H9 (cell line): ENCODE measurements around the gene NEURL1B. TPM values are rescaled to one million over a fixed set of nuclear protein-coding genes. Genes with fewer than 3 reads are reported as not detected.

Experiments
- DNase-seq: peaks from one replicate; pipeline ENCODE4 v3.0.0-alpha.2; 2017
- H2AFZ ChIP-seq: one replicate; pipeline ENCODE4 v1.6.1; 2013; ENCODE audit warnings: mild to moderate bottlenecking, low read length, control low read depth, moderate library complexity
- H2AK5ac ChIP-seq: 2 replicates; pipeline ENCODE4 v1.6.1; 2013; ENCODE audit warnings: low read length, control low read depth, mixed read lengths; ENCODE audit not compliant: insufficient read length
- H2BK120ac ChIP-seq: one replicate; pipeline ENCODE4 v1.6.1; 2013; ENCODE audit warnings: low read depth, mild to moderate bottlenecking, low read length, control low read depth, inconsistent platforms; ENCODE audit not compliant: poor library complexity, severe bottlenecking
- H2BK12ac ChIP-seq: 2 replicates; pipeline ENCODE4 v1.6.1; 2013; ENCODE audit warnings: low read length, control low read depth, mixed read lengths, low read depth; ENCODE audit not compliant: insufficient read length
- H2BK15ac ChIP-seq: 2 replicates; pipeline ENCODE4 v1.6.1; 2013; ENCODE audit warnings: low read depth, low read length, control low read depth
- H2BK20ac ChIP-seq: one replicate; pipeline ENCODE4 v1.6.1; 2013; ENCODE audit warnings: low read depth, mild to moderate bottlenecking, low read length, control low read depth, inconsistent platforms; ENCODE audit not compliant: poor library complexity, severe bottlenecking
- H2BK5ac ChIP-seq: 2 replicates; pipeline ENCODE4 v1.6.1; 2013; ENCODE audit warnings: low read length, control low read depth, mixed read lengths; ENCODE audit not compliant: insufficient read length
- H3K14ac ChIP-seq: 2 replicates; pipeline ENCODE4 v1.6.1; 2013; ENCODE audit warnings: low read length, control low read depth; ENCODE audit not compliant: insufficient read depth
- H3K18ac ChIP-seq: 2 replicates; pipeline ENCODE4 v1.6.1; 2013; ENCODE audit warnings: low read depth, mild to moderate bottlenecking, mixed read lengths, low read length, control low read depth; ENCODE audit not compliant: insufficient read length
- H3K23ac ChIP-seq: 2 replicates; pipeline ENCODE4 v1.6.1; 2013; ENCODE audit warnings: low read length, control low read depth, mixed read lengths, low read depth; ENCODE audit not compliant: insufficient read length
- H3K23me2 ChIP-seq: 2 replicates; pipeline ENCODE4 v1.6.1; 2013; ENCODE audit warnings: low read depth, mild to moderate bottlenecking, mixed read lengths, low read length, control low read depth; ENCODE audit not compliant: insufficient read length, poor library complexity, severe bottlenecking
- H3K27ac ChIP-seq: 2 replicates; pipeline ENCODE4 v1.5.1; 2013; ENCODE audit warnings: low read length, control low read depth, mixed read lengths, low read depth; ENCODE audit not compliant: insufficient read length
- H3K27me3 ChIP-seq: 2 replicates; pipeline ENCODE4 v1.6.1; 2013; ENCODE audit warnings: low read length, control low read depth, inconsistent platforms; ENCODE audit not compliant: insufficient read depth
- H3K4ac ChIP-seq: 2 replicates; pipeline ENCODE4 v1.6.1; 2013; ENCODE audit warnings: low read depth, mild to moderate bottlenecking, control low read depth, inconsistent platforms, low read length, moderate library complexity
- H3K4me1 ChIP-seq: 2 replicates; pipeline ENCODE4 v1.6.1; 2013; ENCODE audit warnings: low read length, control low read depth, inconsistent platforms; ENCODE audit not compliant: insufficient read depth
- H3K4me2 ChIP-seq: 2 replicates; pipeline ENCODE4 v1.6.1; 2013; ENCODE audit warnings: low read length, control low read depth, mixed read lengths; ENCODE audit not compliant: insufficient read length, insufficient read depth
- H3K56ac ChIP-seq: 2 replicates; pipeline ENCODE4 v1.6.1; 2013; ENCODE audit warnings: low read depth, mild to moderate bottlenecking, mixed read lengths, low read length, control low read depth; ENCODE audit not compliant: insufficient read length
- H3K79me1 ChIP-seq: 2 replicates; pipeline ENCODE4 v1.6.1; 2013; ENCODE audit warnings: low read depth, mild to moderate bottlenecking, moderate library complexity, low read length, control low read depth, inconsistent platforms; ENCODE audit not compliant: insufficient read depth, poor library complexity, severe bottlenecking
- H3K79me2 ChIP-seq: 2 replicates; pipeline ENCODE4 v1.6.1; 2013; ENCODE audit warnings: low read length, control low read depth, inconsistent platforms; ENCODE audit not compliant: insufficient read depth
- H3K9ac ChIP-seq: 2 replicates; pipeline ENCODE4 v1.6.1; 2013; ENCODE audit warnings: low read length, control low read depth, mixed read lengths; ENCODE audit not compliant: insufficient read length; ENCODE audit errors: extremely low read depth
- H3K9me3 ChIP-seq: one replicate; pipeline ENCODE4 v1.6.1; 2013; ENCODE audit warnings: low read depth, low read length, inconsistent platforms; ENCODE audit not compliant: control insufficient read depth
- H3T11ph ChIP-seq: one replicate; pipeline ENCODE4 v1.6.1; 2013; ENCODE audit warnings: mild to moderate bottlenecking, low read length, control low read depth, inconsistent platforms
- H4K20me1 ChIP-seq: one replicate; pipeline ENCODE4 v1.6.1; 2013; ENCODE audit not compliant: control insufficient read depth, insufficient read length, insufficient read depth
- H4K5ac ChIP-seq: 2 replicates; pipeline ENCODE4 v1.6.1; 2013; ENCODE audit warnings: low read depth, mild to moderate bottlenecking, mixed read lengths, low read length, control low read depth; ENCODE audit not compliant: insufficient read length
- H4K8ac ChIP-seq: replicated peaks from 2 replicates; pipeline ENCODE4 v1.6.1; 2013; ENCODE audit warnings: low read length, control low read depth, mixed read lengths, low read depth; ENCODE audit not compliant: insufficient read length
- H4K91ac ChIP-seq: 2 replicates; pipeline ENCODE4 v1.6.1; 2013; ENCODE audit warnings: low read depth, mild to moderate bottlenecking, moderate library complexity, mixed read lengths, low read length, control low read depth; ENCODE audit not compliant: insufficient read length
- H3K27ac Mint-ChIP-seq, 3 experiments: 2 replicates in 2 of 3; 3 replicates in 1 of 3; pipeline ENCODE4 v1.8.0; 2020 to 2021; ENCODE audit warnings: mixed read lengths in 3 of 3, mild to moderate bottlenecking in 1 of 3, moderate library complexity in 1 of 3
- H3K27me3 Mint-ChIP-seq: 2 replicates; pipeline ENCODE4 v1.8.0; 2021; ENCODE audit warnings: low read depth, mild to moderate bottlenecking, moderate library complexity, mixed read lengths
- H3K36me3 Mint-ChIP-seq, 3 experiments: 2 replicates in 2 of 3; 3 replicates in 1 of 3; pipeline ENCODE4 v1.8.0; 2020 to 2021; ENCODE audit warnings: low read depth in 3 of 3, mixed read lengths in 3 of 3; ENCODE audit not compliant: insufficient read depth in 1 of 3
- H3K4me1 Mint-ChIP-seq, 2 experiments: 2 replicates each; pipeline ENCODE4 v1.8.0; 2020; ENCODE audit warnings: mixed read lengths in 2 of 2
- H3K4me3 Mint-ChIP-seq, 2 experiments: 2 replicates in 1 of 2; 3 replicates in 1 of 2; pipeline ENCODE4 v1.8.0; 2020 to 2021; ENCODE audit warnings: mild to moderate bottlenecking in 2 of 2, mixed read lengths in 2 of 2, moderate library complexity in 1 of 2
- H3K9me3 Mint-ChIP-seq, 2 experiments: 2 replicates in 1 of 2; 3 replicates in 1 of 2; pipeline ENCODE4 v1.8.0; 2020; ENCODE audit warnings: mild to moderate bottlenecking in 2 of 2, mixed read lengths in 2 of 2, moderate library complexity in 1 of 2
- CTCF ChIP-seq: fragments of 200-600 bp; sonication (generic); conservative IDR thresholded peaks from 3 replicates; pipeline ENCODE4 v1.8.0; 2021; ENCODE audit warnings: antibody characterized with exemption, mild to moderate bottlenecking
- WGBS: extraction: QIAGEN DNeasy Blood & Tissue Kit; methylation state at CpG from one replicate; pipeline ENCODE4 v1.1.7; 2013; ENCODE audit warnings: missing lambda C conversion rate, low lambda C conversion rate, mixed read lengths; ENCODE audit not compliant: insufficient read length; ENCODE audit errors: extremely low coverage; 5-methylcytosine and 5-hydroxymethylcytosine counted together
- total RNA-seq: library from RNA; stranded (reverse); gene quantifications from 2 replicates; pipeline ENCODE4 v1.2.1, GENCODE V29; 2021

Gene NEURL1B
- total RNA-seq, 1 experiment from 2014 or later = 3.6 TPM

DNA sequence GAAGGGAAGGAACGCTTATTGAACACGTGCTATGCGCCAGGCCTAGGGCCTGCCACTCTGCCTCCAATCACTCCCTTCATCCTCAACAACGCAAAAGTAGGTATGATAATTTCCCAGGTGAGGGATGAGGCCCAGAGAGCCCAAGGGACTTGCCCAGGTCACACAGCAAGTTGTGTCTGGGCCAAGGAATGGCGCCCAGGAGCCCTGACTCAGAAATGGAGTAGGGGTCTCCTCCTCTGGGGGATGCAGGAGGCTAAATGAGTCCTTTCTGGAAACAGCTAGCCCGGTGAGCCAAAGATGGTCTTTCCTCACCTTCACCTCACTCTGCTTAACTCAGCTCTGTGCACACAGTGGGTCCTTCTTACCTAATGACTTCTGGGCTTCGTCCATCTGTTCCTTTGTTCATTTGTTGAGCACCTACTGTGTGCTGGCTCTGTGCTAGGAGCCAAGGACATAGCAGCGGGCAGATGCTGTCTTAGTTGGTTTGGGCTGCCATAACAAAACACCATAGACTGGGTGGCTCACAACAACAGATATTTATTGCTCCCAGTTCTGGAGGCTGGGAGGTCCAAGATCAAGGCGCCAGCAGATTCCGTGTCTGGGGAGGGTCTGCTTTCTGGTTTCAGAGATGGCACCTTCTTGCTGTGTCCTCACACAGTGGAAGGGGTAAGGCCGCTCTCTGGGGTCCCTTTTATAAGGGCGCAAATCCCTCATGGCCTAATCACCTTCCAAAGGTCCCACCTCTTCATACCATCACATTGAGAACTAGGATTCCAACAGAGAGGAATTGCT, 22.3 kb upstream of the NEURL1B start:
- Histone ChIP-seq H2BK5ac (no peak overlapping the region), H3K27ac (no peak overlapping the region), H3K18ac (no peak overlapping the region), H3K23ac (no peak overlapping the region), H3K56ac (no peak overlapping the region), H3K4me1 (no peaks in the 10 kb centered on the region), H3T11ph (no peak overlapping the region), H2BK120ac (no peak overlapping the region), H3K27me3 (no peaks in the 10 kb centered on the region), H2AK5ac (no peak overlapping the region), H4K8ac (no peak overlapping the region), H3K9me3 (no peaks in the 10 kb centered on the region), H4K20me1 (no peaks in the 10 kb centered on the region), H3K9ac (no peak overlapping the region), H3K14ac (no peak overlapping the region), H2BK15ac (no peak overlapping the region), H3K79me2 (no peaks in the 10 kb centered on the region), H4K91ac (no peak overlapping the region), H2BK12ac (no peak overlapping the region), H3K4me2 (no peak overlapping the region), H2AFZ (no peak overlapping the region), H2BK20ac (no peak overlapping the region), H3K4ac (no peak overlapping the region), H3K79me1 (no peaks in the 10 kb centered on the region), H4K5ac (no peak overlapping the region), H3K23me2 (no peaks in the 10 kb centered on the region)
- H3K27me3 Mint-ChIP-seq = peaks cover 10% of the 10 kb centered on the region
- H3K9me3 Mint-ChIP-seq = peaks cover 0 to 2% of the 10 kb centered on the region in 2 experiments; a peak in 1 of 5 replicates
- H3K27ac Mint-ChIP-seq = no peak overlapping the region
- no peak overlapping the region for H3K4me3 Mint-ChIP-seq
- DNase-seq = no peak
- no peak for TF ChIP-seq CTCF
- H3K4me1 Mint-ChIP-seq = peaks cover 22 to 24% of the 10 kb centered on the region in 2 experiments
- WGBS = no CpG with 5 or more reads among the region's 12 CpGs
- H3K36me3 Mint-ChIP-seq = no peaks in the 10 kb centered on the region
